ENCODE results near the gene ELAVL2. TPM values are rescaled to one million over a fixed set of nuclear protein-coding genes. Genes with fewer than 3 reads are reported as not detected.

Gene ELAVL2
- total RNA-seq, 1 experiment from 2014 or later = 35.9 TPM

- no peak for TF ChIP-seq HMGA2 (CRISPR knock-in tag; IDR thresholded peaks at IDR 0.05)
- TF ChIP-seq EMX1 (CRISPR knock-in tag; IDR thresholded peaks at IDR 0.05) = no peak
- TF ChIP-seq, protein P1, sequence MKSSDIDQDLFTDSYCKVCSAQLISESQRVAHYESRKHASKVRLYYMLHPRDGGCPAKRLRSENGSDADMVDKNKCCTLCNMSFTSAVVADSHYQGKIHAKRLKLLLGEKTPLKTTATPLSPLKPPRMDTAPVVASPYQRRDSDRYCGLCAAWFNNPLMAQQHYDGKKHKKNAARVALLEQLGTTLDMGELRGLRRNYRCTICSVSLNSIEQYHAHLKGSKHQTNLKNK (CRISPR knock-in tag; IDR thresholded peaks at IDR 0.05) = no peak
- no peak for TF ChIP-seq SOX15 (CRISPR knock-in tag; IDR thresholded peaks at IDR 0.05)
- no peak for TF ChIP-seq MYBL2 (CRISPR knock-in tag; IDR thresholded peaks at IDR 0.05)
- TF ChIP-seq NR3C1 (CRISPR knock-in tag; conservative IDR thresholded peaks at IDR 0.05; ENCODE audit: low read depth) = no peak
- no peak for TF ChIP-seq RELA (CRISPR knock-in tag; IDR thresholded peaks at IDR 0.05; ENCODE audit: borderline replicate concordance)
- TF ChIP-seq, protein P2, sequence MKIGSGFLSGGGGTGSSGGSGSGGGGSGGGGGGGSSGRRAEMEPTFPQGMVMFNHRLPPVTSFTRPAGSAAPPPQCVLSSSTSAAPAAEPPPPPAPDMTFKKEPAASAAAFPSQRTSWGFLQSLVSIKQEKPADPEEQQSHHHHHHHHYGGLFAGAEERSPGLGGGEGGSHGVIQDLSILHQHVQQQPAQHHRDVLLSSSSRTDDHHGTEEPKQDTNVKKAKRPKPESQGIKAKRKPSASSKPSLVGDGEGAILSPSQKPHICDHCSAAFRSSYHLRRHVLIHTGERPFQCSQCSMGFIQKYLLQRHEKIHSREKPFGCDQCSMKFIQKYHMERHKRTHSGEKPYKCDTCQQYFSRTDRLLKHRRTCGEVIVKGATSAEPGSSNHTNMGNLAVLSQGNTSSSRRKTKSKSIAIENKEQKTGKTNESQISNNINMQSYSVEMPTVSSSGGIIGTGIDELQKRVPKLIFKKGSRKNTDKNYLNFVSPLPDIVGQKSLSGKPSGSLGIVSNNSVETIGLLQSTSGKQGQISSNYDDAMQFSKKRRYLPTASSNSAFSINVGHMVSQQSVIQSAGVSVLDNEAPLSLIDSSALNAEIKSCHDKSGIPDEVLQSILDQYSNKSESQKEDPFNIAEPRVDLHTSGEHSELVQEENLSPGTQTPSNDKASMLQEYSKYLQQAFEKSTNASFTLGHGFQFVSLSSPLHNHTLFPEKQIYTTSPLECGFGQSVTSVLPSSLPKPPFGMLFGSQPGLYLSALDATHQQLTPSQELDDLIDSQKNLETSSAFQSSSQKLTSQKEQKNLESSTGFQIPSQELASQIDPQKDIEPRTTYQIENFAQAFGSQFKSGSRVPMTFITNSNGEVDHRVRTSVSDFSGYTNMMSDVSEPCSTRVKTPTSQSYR (CRISPR knock-in tag; IDR thresholded peaks at IDR 0.05) = no peak
- TF ChIP-seq NFE2L1 (CRISPR knock-in tag; IDR thresholded peaks at IDR 0.05) = no peak
- TF ChIP-seq GRHL2 (CRISPR knock-in tag; IDR thresholded peaks at IDR 0.05; ENCODE audit: insufficient replicate concordance, severe bottlenecking) = no peak
These were observed 162.5 kb downstream of the ELAVL2 start (continued) for GRCh38 chr9:23663536-23663935.

DNA sequence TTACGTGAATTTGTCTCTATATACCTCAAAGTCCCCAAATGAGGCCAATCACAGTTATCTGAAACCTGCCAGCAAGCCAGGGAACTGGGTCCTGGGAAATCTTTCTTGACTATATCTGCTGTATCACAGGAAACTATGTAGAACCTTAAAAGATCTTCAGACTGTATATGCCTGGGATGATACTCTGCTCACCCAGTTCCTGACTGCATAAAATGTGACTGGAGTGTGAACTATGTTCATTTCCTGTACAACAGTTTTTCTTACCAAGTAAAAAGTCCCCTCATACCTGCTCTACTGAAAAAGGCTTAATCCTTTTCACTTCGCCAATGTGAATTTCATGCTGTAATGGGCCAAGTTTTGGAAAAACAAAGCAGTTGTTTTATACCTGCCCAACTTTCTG is 162.9 kb downstream of the ELAVL2 start:
- no peaks in the 10 kb centered on the region for H3K27me3 Mint-ChIP-seq (ENCODE audit: low read depth)
- ATAC-seq (no peak), DNase-seq (ENCODE audit: low spot score) (no peak)
- H3K27ac Mint-ChIP-seq = peak overlapping the region; percentile 41; the same call in 1 of the 2 replicates
- ChIA-PET CTCF (no interaction called here), POLR2A (no interaction called here)
- H3K9me3 Mint-ChIP-seq = no peaks in the 10 kb centered on the region
- peaks cover 73% of the 10 kb centered on the region for H3K36me3 Mint-ChIP-seq
- H3K4me1 Mint-ChIP-seq = peaks cover 23% of the 10 kb centered on the region
- TF ChIP-seq ZNF532 (CRISPR knock-in tag; IDR thresholded peaks at IDR 0.05; ENCODE audit: borderline replicate concordance) (no peak), ESRRA (CRISPR knock-in tag; IDR thresholded peaks at IDR 0.05; ENCODE audit: borderline replicate concordance) (no peak), GRHL2 (CRISPR knock-in tag; IDR thresholded peaks at IDR 0.05; ENCODE audit: insufficient replicate concordance, severe bottlenecking) (no peak), NR1H2 (CRISPR knock-in tag; IDR thresholded peaks at IDR 0.05) (no peak), JUN (CRISPR knock-in tag; IDR thresholded peaks at IDR 0.05) (no peak), ZNF423 (CRISPR knock-in tag; IDR thresholded peaks at IDR 0.05) (no peak)
- H3K4me3 Mint-ChIP-seq = no peak overlapping the region

DNA sequence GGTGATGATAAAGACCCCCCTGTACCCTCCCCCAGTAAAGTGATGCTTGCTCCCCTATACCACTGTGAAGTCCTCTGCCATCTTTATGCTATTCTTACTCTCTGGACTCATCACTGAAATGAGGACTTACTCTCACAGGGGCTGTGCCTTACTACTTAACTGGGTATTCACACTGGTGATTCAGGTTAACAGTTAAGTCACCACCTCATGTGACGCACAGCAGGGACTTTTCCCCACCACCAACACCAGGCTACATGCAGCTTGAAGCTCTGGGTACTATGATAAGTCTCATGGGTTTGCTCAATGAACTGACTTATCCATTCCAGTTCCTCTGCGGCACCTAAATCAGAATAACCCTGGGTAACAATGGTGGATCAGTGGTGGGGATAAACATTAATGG is 163.7 kb downstream of the ELAVL2 start:
- Mint-ChIP-seq H3K36me3 (peaks cover 71% of the 10 kb centered on the region), H3K4me3 (no peak overlapping the region), H3K27me3 (ENCODE audit: low read depth) (no peaks in the 10 kb centered on the region), H3K9me3 (no peaks in the 10 kb centered on the region), H3K4me1 (peaks cover 23% of the 10 kb centered on the region), H3K27ac (no peak overlapping the region)
- ATAC-seq (no peak), DNase-seq (ENCODE audit: low spot score) (no peak)
- ChIA-PET POLR2A (no interaction called here), CTCF (no interaction called here)
- TF ChIP-seq ZSCAN18 (CRISPR knock-in tag; IDR thresholded peaks at IDR 0.05) = no peak
- TF ChIP-seq E2F5 (CRISPR knock-in tag; IDR thresholded peaks at IDR 0.05) = no peak
- TF ChIP-seq, protein P3, sequence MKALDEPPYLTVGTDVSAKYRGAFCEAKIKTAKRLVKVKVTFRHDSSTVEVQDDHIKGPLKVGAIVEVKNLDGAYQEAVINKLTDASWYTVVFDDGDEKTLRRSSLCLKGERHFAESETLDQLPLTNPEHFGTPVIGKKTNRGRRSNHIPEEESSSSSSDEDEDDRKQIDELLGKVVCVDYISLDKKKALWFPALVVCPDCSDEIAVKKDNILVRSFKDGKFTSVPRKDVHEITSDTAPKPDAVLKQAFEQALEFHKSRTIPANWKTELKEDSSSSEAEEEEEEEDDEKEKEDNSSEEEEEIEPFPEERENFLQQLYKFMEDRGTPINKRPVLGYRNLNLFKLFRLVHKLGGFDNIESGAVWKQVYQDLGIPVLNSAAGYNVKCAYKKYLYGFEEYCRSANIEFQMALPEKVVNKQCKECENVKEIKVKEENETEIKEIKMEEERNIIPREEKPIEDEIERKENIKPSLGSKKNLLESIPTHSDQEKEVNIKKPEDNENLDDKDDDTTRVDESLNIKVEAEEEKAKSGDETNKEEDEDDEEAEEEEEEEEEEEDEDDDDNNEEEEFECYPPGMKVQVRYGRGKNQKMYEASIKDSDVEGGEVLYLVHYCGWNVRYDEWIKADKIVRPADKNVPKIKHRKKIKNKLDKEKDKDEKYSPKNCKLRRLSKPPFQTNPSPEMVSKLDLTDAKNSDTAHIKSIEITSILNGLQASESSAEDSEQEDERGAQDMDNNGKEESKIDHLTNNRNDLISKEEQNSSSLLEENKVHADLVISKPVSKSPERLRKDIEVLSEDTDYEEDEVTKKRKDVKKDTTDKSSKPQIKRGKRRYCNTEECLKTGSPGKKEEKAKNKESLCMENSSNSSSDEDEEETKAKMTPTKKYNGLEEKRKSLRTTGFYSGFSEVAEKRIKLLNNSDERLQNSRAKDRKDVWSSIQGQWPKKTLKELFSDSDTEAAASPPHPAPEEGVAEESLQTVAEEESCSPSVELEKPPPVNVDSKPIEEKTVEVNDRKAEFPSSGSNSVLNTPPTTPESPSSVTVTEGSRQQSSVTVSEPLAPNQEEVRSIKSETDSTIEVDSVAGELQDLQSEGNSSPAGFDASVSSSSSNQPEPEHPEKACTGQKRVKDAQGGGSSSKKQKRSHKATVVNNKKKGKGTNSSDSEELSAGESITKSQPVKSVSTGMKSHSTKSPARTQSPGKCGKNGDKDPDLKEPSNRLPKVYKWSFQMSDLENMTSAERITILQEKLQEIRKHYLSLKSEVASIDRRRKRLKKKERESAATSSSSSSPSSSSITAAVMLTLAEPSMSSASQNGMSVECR (CRISPR knock-in tag; IDR thresholded peaks at IDR 0.05; ENCODE audit: borderline replicate concordance) = no peak
- TF ChIP-seq SOX15 (CRISPR knock-in tag; IDR thresholded peaks at IDR 0.05) = no peak
- TF ChIP-seq OVOL2 (CRISPR knock-in tag; IDR thresholded peaks at IDR 0.05; ENCODE audit: borderline replicate concordance) = no peak
- no peak for TF ChIP-seq JUN (CRISPR knock-in tag; IDR thresholded peaks at IDR 0.05)
- TF ChIP-seq, protein P1 (CRISPR knock-in tag; IDR thresholded peaks at IDR 0.05) = no peak
